Esophagus mucosa (tissue), 1 donor: ENCODE results near the gene HOXC11. TPM values are rescaled to one million over a fixed set of nuclear protein-coding genes. Genes with fewer than 3 reads are reported as not detected.

ENCODE experiments used
- ATAC-seq: fragments of 200-7000 bp; cut with Tn5 transposase; one replicate; pipeline ENCODE4 v1.9.1; 2020
- total RNA-seq: library from RNA; stranded (reverse); gene quantifications from one replicate; pipeline ENCODE4 v1.2.4, GENCODE V29; 2023
- donor health status: DM: yes; HTN: yes; CAD: no.

HOXC11 gene
- total RNA-seq, 1 donor from 2014 or later: 0.08 TPM

GRCh38 chr12:53942467-53942997 is 30.4 kb upstream of the HOXC11 start:
- no peak for ATAC-seq

GRCh38 chr12:53944209-53944608 is 28.7 kb upstream of the HOXC11 start:
- ATAC-seq: no peak

- ATAC-seq: no peak
Observed at GRCh38 chr12:53944907-53945847, 27.7 kb upstream of the HOXC11 start.

- no peak for ATAC-seq
Observed at GRCh38 chr12:53947743-53948142, 25.2 kb upstream of the HOXC11 start.

- ATAC-seq: no peak
Observed at GRCh38 chr12:53948650-53949593, 24.0 kb upstream of the HOXC11 start.

- no peak for ATAC-seq
Observed at GRCh38 chr12:53949631-53950436, 23.1 kb upstream of the HOXC11 start.

- no peak for ATAC-seq
Observed at GRCh38 chr12:53950437-53950773, 22.5 kb upstream of the HOXC11 start.

- ATAC-seq: no peak
Observed at GRCh38 chr12:53950789-53951576, 21.9 kb upstream of the HOXC11 start.

GRCh38 chr12:53951577-53952334 is 21.2 kb upstream of the HOXC11 start:
- ATAC-seq: no peak

- no peak for ATAC-seq
Observed at GRCh38 chr12:53952335-53952694, 20.6 kb upstream of the HOXC11 start.

- ATAC-seq: no peak
Observed at GRCh38 chr12:53952871-53953734, 19.8 kb upstream of the HOXC11 start.

GRCh38 chr12:53953831-53954693 is 18.9 kb upstream of the HOXC11 start:
- no peak for ATAC-seq

- no peak for ATAC-seq
Observed at GRCh38 chr12:53954694-53955035, 18.3 kb upstream of the HOXC11 start, which contains the start of gene HOXC12. TSS of gene HOXC12 (plus strand) at chr12:53954903. CDS start at chr12:53954930, 27 bp downstream.

- ATAC-seq: no peak
Observed at GRCh38 chr12:53955036-53955775, 17.7 kb upstream of the HOXC11 start.

- no peak for ATAC-seq
Observed at GRCh38 chr12:53955776-53956250, 17.1 kb upstream of the HOXC11 start.

GRCh38 chr12:53956251-53956887 is 16.6 kb upstream of the HOXC11 start:
- ATAC-seq: peak; percentile 46

- ATAC-seq: no peak
Observed at GRCh38 chr12:53956914-53957536, 15.9 kb upstream of the HOXC11 start.
